ENCODE measurements around the gene IER2.

Gene IER2

GRCh38 chr19:13135068-13136062 is 14.8 kb upstream of the IER2 start:
- peaks cover 55% of the 10 kb centered on the region for H3K36me3 ChIP-seq (replicated peaks)
- H3K4me3 ChIP-seq (ENCODE audit: low read depth, low read length): no peak overlapping the region
- H3K27me3 ChIP-seq (replicated peaks): no peaks in the 10 kb centered on the region
- DNase-seq: no peak
- no peak overlapping the region for H3K27ac ChIP-seq
- no peak for TF ChIP-seq CTCF (IDR thresholded peaks at IDR 0.05; ENCODE audit: low read depth, low read length, missing control alignments)
- in situ Hi-C loops (cut with HindIII; ENCODE audit: low pct_ligation_motif_present, low sequenced_read_pairs): no loop called here

GRCh38 chr19:13137290-13137794 is 12.9 kb upstream of the IER2 start:
- TF ChIP-seq CTCF (IDR thresholded peaks at IDR 0.05; ENCODE audit: low read depth, low read length, missing control alignments): no peak
- Histone ChIP-seq H3K27me3 (replicated peaks) (no peaks in the 10 kb centered on the region), H3K36me3 (replicated peaks) (peaks cover 50% of the 10 kb centered on the region), H3K27ac (no peak overlapping the region), H3K4me3 (ENCODE audit: low read depth, low read length) (no peak overlapping the region)
- DNase-seq: no peak
- in situ Hi-C loops (cut with HindIII; ENCODE audit: low pct_ligation_motif_present, low sequenced_read_pairs): no loop called here

- Histone ChIP-seq H3K36me3 (replicated peaks) (peaks cover 48% of the 10 kb centered on the region), H3K27ac (no peak overlapping the region), H3K4me3 (ENCODE audit: low read depth, low read length) (no peak overlapping the region), H3K27me3 (replicated peaks) (no peaks in the 10 kb centered on the region)
- DNase-seq: no peak
- in situ Hi-C loops (cut with HindIII; ENCODE audit: low pct_ligation_motif_present, low sequenced_read_pairs): no loop called here
- no peak for TF ChIP-seq CTCF (IDR thresholded peaks at IDR 0.05; ENCODE audit: low read depth, low read length, missing control alignments)
Observed at GRCh38 chr19:13138171-13138915, 11.9 kb upstream of the IER2 start.

GRCh38 chr19:13138916-13139198 is 11.4 kb upstream of the IER2 start:
- TF ChIP-seq CTCF (IDR thresholded peaks at IDR 0.05; ENCODE audit: low read depth, low read length, missing control alignments): no peak
- Histone ChIP-seq H3K27me3 (replicated peaks) (no peaks in the 10 kb centered on the region), H3K4me3 (ENCODE audit: low read depth, low read length) (no peak overlapping the region), H3K27ac (no peak overlapping the region), H3K36me3 (replicated peaks) (peaks cover 47% of the 10 kb centered on the region)
- in situ Hi-C loops (cut with HindIII; ENCODE audit: low pct_ligation_motif_present, low sequenced_read_pairs): no loop called here
- no peak for DNase-seq

- Histone ChIP-seq H3K27me3 (replicated peaks) (no peaks in the 10 kb centered on the region), H3K27ac (no peak overlapping the region), H3K36me3 (replicated peaks) (peaks cover 53% of the 10 kb centered on the region), H3K4me3 (ENCODE audit: low read depth, low read length) (no peak overlapping the region)
- DNase-seq: no peak
- no peak for TF ChIP-seq CTCF (IDR thresholded peaks at IDR 0.05; ENCODE audit: low read depth, low read length, missing control alignments)
- in situ Hi-C loops (cut with HindIII; ENCODE audit: low pct_ligation_motif_present, low sequenced_read_pairs): no loop called here
Observed at GRCh38 chr19:13139633-13140311, 10.4 kb upstream of the IER2 start.

All from brain microvascular endothelial cell (primary cell).